Trophoblast cell (in vitro differentiated cells and primary cell): ENCODE data around the gene YBX2.

Experiments
- DNase-seq, 2 donors: peaks; one replicate each; pipeline ENCODE4 v3.0.0-alpha.2; 2016
- H2AFZ ChIP-seq: 2 replicates; pipeline ENCODE4 v1.6.1; 2013; ENCODE audit warnings: low read length, moderate library complexity, mild to moderate bottlenecking; ENCODE audit not compliant: insufficient read depth, poor library complexity
- H2AK5ac ChIP-seq: 2 replicates; pipeline ENCODE4 v1.6.1; 2013; ENCODE audit warnings: mild to moderate bottlenecking, low read length
- H2BK120ac ChIP-seq: 2 replicates; pipeline ENCODE4 v1.6.1; 2013; ENCODE audit warnings: low read length, mild to moderate bottlenecking, moderate library complexity; ENCODE audit not compliant: insufficient read depth, poor library complexity
- H2BK12ac ChIP-seq: 2 replicates; pipeline ENCODE4 v1.6.1; 2013; ENCODE audit warnings: mild to moderate bottlenecking, low read length, moderate library complexity
- H2BK5ac ChIP-seq: 2 replicates; pipeline ENCODE4 v1.6.1; 2013; ENCODE audit warnings: low read length, low read depth, moderate library complexity, mild to moderate bottlenecking; ENCODE audit not compliant: poor library complexity
- H3K14ac ChIP-seq: 2 replicates; pipeline ENCODE4 v1.6.1; 2013; ENCODE audit warnings: mild to moderate bottlenecking, low read length
- H3K18ac ChIP-seq: 2 replicates; pipeline ENCODE4 v1.6.1; 2013; ENCODE audit warnings: mild to moderate bottlenecking, low read length
- H3K23ac ChIP-seq: 2 replicates; pipeline ENCODE4 v1.6.1; 2013; ENCODE audit warnings: low read length
- H3K27ac ChIP-seq: 2 replicates; pipeline ENCODE4 v1.5.1; 2013; ENCODE audit warnings: low read depth, mild to moderate bottlenecking, inconsistent platforms, low read length, moderate library complexity
- H3K27me3 ChIP-seq: 2 replicates; pipeline ENCODE4 v1.6.1; 2013; ENCODE audit warnings: inconsistent platforms, mild to moderate bottlenecking, low read length, moderate library complexity; ENCODE audit not compliant: insufficient read depth
- H3K36me3 ChIP-seq, 2 experiments: 1 replicate in 1 of 2; 2 replicates in 1 of 2; pipeline ENCODE4 v1.6.1; 2013; ENCODE audit warnings: low read length in 2 of 2, mild to moderate bottlenecking in 2 of 2, moderate library complexity in 1 of 2; ENCODE audit not compliant: insufficient read depth in 2 of 2, control insufficient read depth in 1 of 2
- H3K4ac ChIP-seq: 2 replicates; pipeline ENCODE4 v1.6.1; 2013; ENCODE audit warnings: low read depth, mild to moderate bottlenecking, low read length, moderate library complexity
- H3K4me1 ChIP-seq, 2 experiments: 1 replicate in 1 of 2; 2 replicates in 1 of 2; pipeline ENCODE4 v1.6.1; 2013; ENCODE audit warnings: low read length in 2 of 2, mild to moderate bottlenecking in 2 of 2, moderate library complexity in 1 of 2; ENCODE audit not compliant: insufficient read depth in 2 of 2, control insufficient read depth in 1 of 2
- H3K4me2 ChIP-seq: 2 replicates; pipeline ENCODE4 v1.6.1; 2013; ENCODE audit warnings: inconsistent platforms, mild to moderate bottlenecking, low read length, moderate library complexity
- H3K4me3 ChIP-seq: 2 replicates; pipeline ENCODE4 v1.5.1; 2013; ENCODE audit warnings: mild to moderate bottlenecking, low read depth, low read length, inconsistent platforms
- H3K79me1 ChIP-seq: one replicate; pipeline ENCODE4 v1.6.1; 2013; ENCODE audit warnings: low read length
- H3K79me2 ChIP-seq: 2 replicates; pipeline ENCODE4 v1.6.1; 2013; ENCODE audit warnings: low read length, mild to moderate bottlenecking; ENCODE audit not compliant: control insufficient read depth, insufficient read depth, poor library complexity
- H3K9ac ChIP-seq: 2 replicates; pipeline ENCODE4 v1.6.1; 2013; ENCODE audit warnings: mild to moderate bottlenecking, low read length
- H3K9me3 ChIP-seq: 2 replicates; pipeline ENCODE4 v1.6.1; 2013; ENCODE audit warnings: low read depth, mild to moderate bottlenecking, control low read depth, inconsistent platforms, low read length; ENCODE audit not compliant: insufficient read depth
- H4K12ac ChIP-seq: 2 replicates; pipeline ENCODE4 v1.6.1; 2013; ENCODE audit warnings: low read depth, mild to moderate bottlenecking, low read length, moderate library complexity
- H4K8ac ChIP-seq: 2 replicates; pipeline ENCODE4 v1.6.1; 2013; ENCODE audit warnings: low read depth, mild to moderate bottlenecking, low read length, moderate library complexity
- H4K91ac ChIP-seq: one replicate; pipeline ENCODE4 v1.6.1; 2013; ENCODE audit warnings: low read depth, mild to moderate bottlenecking, low read length, moderate library complexity
- WGBS: extraction: QIAGEN DNeasy Blood & Tissue Kit; methylation state at CpG from one replicate; pipeline ENCODE4 v1.1.7; 2013; ENCODE audit warnings: missing lambda C conversion rate; ENCODE audit not compliant: insufficient read length, insufficient coverage; ENCODE audit errors: extremely low coverage; 5-methylcytosine and 5-hydroxymethylcytosine counted together

Gene YBX2

GRCh38 chr17:7290685-7291084 lies 3.8 kb downstream of the YBX2 start:
- H3K4me3 ChIP-seq = no peak overlapping the region
- H3K79me1 ChIP-seq = no peaks in the 10 kb centered on the region
- H2BK5ac ChIP-seq = no peak overlapping the region
- no peak overlapping the region for H2BK120ac ChIP-seq
- H3K9ac ChIP-seq = no peak overlapping the region
- H3K14ac ChIP-seq = no peak overlapping the region
- H3K36me3 ChIP-seq = no peaks in the 10 kb centered on the region
- no peak overlapping the region for H3K27ac ChIP-seq
- peaks cover 22% of the 10 kb centered on the region for H3K27me3 ChIP-seq
- DNase-seq = no peak
- no peak overlapping the region for H2AK5ac ChIP-seq
- no peak overlapping the region for H3K18ac ChIP-seq
- no peaks in the 10 kb centered on the region for H3K79me2 ChIP-seq
- no peak overlapping the region for H3K4ac ChIP-seq
- H3K4me2 ChIP-seq = no peak overlapping the region
- H3K23ac ChIP-seq = no peak overlapping the region
- no peak overlapping the region for H2BK12ac ChIP-seq
- no peak overlapping the region for H2AFZ ChIP-seq
- peaks cover 4 to 6% of the 10 kb centered on the region in 2 experiments for H3K4me1 ChIP-seq
- WGBS = no CpG with 5 or more reads among the region's 11 CpGs
- H4K91ac ChIP-seq = no peak overlapping the region
- no peak overlapping the region for H4K8ac ChIP-seq
- peaks cover 5% of the 10 kb centered on the region for H3K9me3 ChIP-seq
- H4K12ac ChIP-seq = no peak overlapping the region

- no peak overlapping the region for H4K91ac ChIP-seq
- no peak overlapping the region for H2AK5ac ChIP-seq
- H3K79me1 ChIP-seq = no peaks in the 10 kb centered on the region
- H2BK5ac ChIP-seq = no peak overlapping the region
- H3K23ac ChIP-seq = no peak overlapping the region
- H3K27ac ChIP-seq = no peak overlapping the region
- no peak overlapping the region for H3K9ac ChIP-seq
- H3K36me3 ChIP-seq = no peaks in the 10 kb centered on the region
- peaks cover 4 to 6% of the 10 kb centered on the region in 2 experiments for H3K4me1 ChIP-seq
- no peak overlapping the region for H3K4me2 ChIP-seq
- no peak overlapping the region for H2AFZ ChIP-seq
- no peak overlapping the region for H2BK120ac ChIP-seq
- H4K12ac ChIP-seq = no peak overlapping the region
- no peak overlapping the region for H3K4ac ChIP-seq
- H2BK12ac ChIP-seq = no peak overlapping the region
- H3K14ac ChIP-seq = no peak overlapping the region
- H3K27me3 ChIP-seq = peaks cover 20% of the 10 kb centered on the region
- no peaks in the 10 kb centered on the region for H3K79me2 ChIP-seq
- no peak overlapping the region for H3K18ac ChIP-seq
- no peak for DNase-seq
- H4K8ac ChIP-seq = no peak overlapping the region
- WGBS = no CpG with 5 or more reads among the region's 19 CpGs
- H3K9me3 ChIP-seq = peaks cover 5% of the 10 kb centered on the region
- H3K4me3 ChIP-seq = no peak overlapping the region
Measured at GRCh38 chr17:7290166-7290565, 4.3 kb downstream of the YBX2 start.

DNA sequence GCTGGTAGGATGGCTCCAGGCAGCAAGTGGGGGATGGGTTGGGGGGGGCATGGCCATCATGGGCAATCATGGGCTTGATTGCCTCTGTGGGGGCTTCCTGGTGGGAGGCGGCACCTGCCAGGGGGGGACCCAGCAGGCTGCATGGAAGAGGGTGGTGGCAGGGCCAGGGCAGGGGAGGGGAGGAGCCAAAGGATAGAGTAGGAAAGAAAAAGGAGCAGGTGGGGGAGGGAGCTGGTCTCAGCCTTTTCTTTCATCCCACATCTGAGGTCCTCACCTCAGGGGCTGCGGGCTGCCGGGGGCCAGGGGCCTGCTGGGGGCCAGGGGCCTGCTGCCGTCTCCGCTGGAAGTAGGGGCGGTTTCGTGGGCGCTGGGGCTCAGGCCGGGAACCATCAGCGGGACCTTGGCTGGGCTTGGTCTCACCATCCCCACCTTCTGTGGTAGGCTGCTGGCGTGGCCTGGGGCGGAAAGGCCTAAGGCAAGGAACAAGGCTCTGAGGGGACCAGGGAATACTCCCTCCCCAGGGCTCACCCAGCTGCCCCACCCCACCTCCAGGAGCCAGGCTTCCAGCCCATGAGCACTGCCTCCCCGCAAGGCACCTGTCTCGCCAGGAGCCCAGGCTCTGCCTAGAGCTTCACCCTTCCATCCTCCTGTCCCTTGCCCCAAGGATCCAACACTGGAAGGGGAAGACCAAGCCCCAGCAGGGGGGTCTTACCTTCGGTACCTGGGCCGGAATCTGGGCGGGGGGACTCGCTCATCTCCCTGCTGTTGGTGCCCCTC lies 5.0 kb downstream of the YBX2 start:
- H3K23ac ChIP-seq = no peak overlapping the region
- H3K9ac ChIP-seq = no peak overlapping the region
- peaks cover 15% of the 10 kb centered on the region for H3K27me3 ChIP-seq

DNA sequence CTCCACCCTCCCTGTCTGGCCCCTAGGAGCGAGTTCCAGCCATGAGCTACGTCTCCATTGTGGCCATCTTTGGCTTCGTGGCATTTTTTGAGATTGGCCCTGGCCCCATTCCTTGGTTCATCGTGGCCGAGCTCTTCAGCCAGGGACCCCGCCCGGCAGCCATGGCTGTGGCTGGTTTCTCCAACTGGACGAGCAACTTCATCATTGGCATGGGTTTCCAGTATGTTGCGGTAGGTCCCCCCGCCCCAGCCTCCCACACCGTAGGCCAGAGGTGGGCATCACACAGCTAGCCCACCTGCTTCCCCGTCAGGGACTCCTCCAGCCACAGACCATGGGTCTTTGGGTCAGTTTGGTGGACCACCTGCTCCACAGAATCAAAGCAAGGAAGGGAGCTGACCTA lies 8.8 kb downstream of the YBX2 start:
- Histone ChIP-seq H3K79me1 (no peaks in the 10 kb centered on the region), H2BK12ac (no peak overlapping the region), H4K12ac (no peak overlapping the region), H3K14ac (no peak overlapping the region), H3K4me3 (no peak overlapping the region), H3K9ac (no peak overlapping the region), H3K27ac (no peak overlapping the region), H3K36me3 (no peaks in the 10 kb centered on the region), H3K18ac (no peak overlapping the region), H2AFZ (no peak overlapping the region), H3K4me1 (peaks cover 14 to 16% of the 10 kb centered on the region in 2 experiments), H3K27me3 (peaks cover 8% of the 10 kb centered on the region), H3K9me3 (no peaks in the 10 kb centered on the region), H3K23ac (no peak overlapping the region), H3K4ac (no peak overlapping the region), H4K8ac (no peak overlapping the region), H2AK5ac (no peak overlapping the region), H4K91ac (no peak overlapping the region), H2BK120ac (no peak overlapping the region), H2BK5ac (no peak overlapping the region), H3K4me2 (no peak overlapping the region), H3K79me2 (no peaks in the 10 kb centered on the region)
- DNase-seq = no peak
- WGBS = no CpG with 5 or more reads among the region's 12 CpGs

More for the DNA sequence above, 5.0 kb downstream of the YBX2 start:
- Histone ChIP-seq H2BK5ac (no peak overlapping the region), H3K4me2 (no peak overlapping the region), H3K4me3 (no peak overlapping the region), H2AK5ac (no peak overlapping the region), H3K27ac (no peak overlapping the region), H4K8ac (no peak overlapping the region), H3K79me1 (no peaks in the 10 kb centered on the region), H3K4me1 (peaks cover 0 to 2% of the 10 kb centered on the region in 2 experiments), H4K91ac (no peak overlapping the region), H3K79me2 (no peaks in the 10 kb centered on the region), H2BK120ac (no peak overlapping the region), H3K14ac (no peak overlapping the region), H2AFZ (no peak overlapping the region), H3K18ac (no peak overlapping the region), H4K12ac (no peak overlapping the region), H2BK12ac (no peak overlapping the region), H3K9me3 (peaks cover 2% of the 10 kb centered on the region), H3K4ac (no peak overlapping the region), H3K36me3 (no peaks in the 10 kb centered on the region)
- no peak for DNase-seq
- WGBS = no CpG with 5 or more reads among the region's 18 CpGs
